NB4 (cell line): ENCODE data around the gene STK24.

ENCODE experiments used
- DNase-seq: peaks from one replicate; pipeline ENCODE4 v3.0.0; 2010; ENCODE audit warnings: low read depth
- H3K4me3 ChIP-seq: one replicate; pipeline ENCODE4 v1.5.1; 2011; ENCODE audit warnings: mild to moderate bottlenecking, low read depth, low read length, moderate library complexity
- CTCF ChIP-seq: IDR thresholded peaks from one replicate; pipeline ENCODE4 v1.5.1; 2012; ENCODE audit warnings: low read depth, low read length
- MAX ChIP-seq: IDR thresholded peaks from 2 replicates; pipeline ENCODE4 v1.6.1; 2011; ENCODE audit warnings: low read depth, low read length
- MYC ChIP-seq: IDR thresholded peaks from 2 replicates; pipeline ENCODE4 v1.6.1; 2011; ENCODE audit warnings: low read depth, low read length
- POLR2A ChIP-seq: IDR thresholded peaks from 2 replicates; pipeline ENCODE4 v1.6.1; 2011; ENCODE audit warnings: mild to moderate bottlenecking; ENCODE audit not compliant: insufficient read length; ENCODE audit errors: extremely low read depth

Gene STK24

GRCh38 chr13:98496479-98496791, 80.5 kb downstream of the STK24 start:
- TF ChIP-seq POLR2A (no peak), MYC (no peak), MAX (no peak), CTCF (no peak)
- H3K4me3 ChIP-seq: no peak overlapping the region
- DNase-seq: no peak

GRCh38 chr13:98495627-98496478, 81.1 kb downstream of the STK24 start:
- DNase-seq: no peak
- H3K4me3 ChIP-seq: no peak overlapping the region

GRCh38 chr13:98494769-98495168, 82.1 kb downstream of the STK24 start:
- DNase-seq: no peak
- no peak overlapping the region for H3K4me3 ChIP-seq
- TF ChIP-seq MYC (no peak), MAX (no peak), POLR2A (no peak), CTCF (no peak)

More at GRCh38 chr13:98495627-98496478, 81.1 kb downstream of the STK24 start:
- TF ChIP-seq CTCF (no peak), MAX (no peak), MYC (no peak), POLR2A (no peak)

GRCh38 chr13:98493042-98493712, 83.7 kb downstream of the STK24 start:
- DNase-seq: no peak
- TF ChIP-seq MAX (no peak), MYC (no peak), POLR2A (no peak), CTCF (no peak)

GRCh38 chr13:98492335-98493041, 84.4 kb downstream of the STK24 start:
- H3K4me3 ChIP-seq: no peak overlapping the region
- TF ChIP-seq CTCF (no peak), MAX (no peak), MYC (no peak), POLR2A (no peak)
- no peak for DNase-seq

More at GRCh38 chr13:98493042-98493712, 83.7 kb downstream of the STK24 start:
- H3K4me3 ChIP-seq: no peak overlapping the region
